GM23248 (cell line): Measurements from ENCODE around the gene SCRG1. TPM values are rescaled to one million over a fixed set of nuclear protein-coding genes. Genes with fewer than 3 reads are reported as not detected.

ENCODE experiments used
- DNase-seq: peaks from one replicate; pipeline ENCODE4 v3.0.0-alpha.2; 2015
- H2AFZ ChIP-seq: fragments of 200-600 bp; sonication (generic); 2 replicates; pipeline ENCODE4 v1.6.1; 2016; ENCODE audit warnings: antibody characterized with exemption
- H3F3A ChIP-seq: fragments of 200-600 bp; sonication (generic); 2 replicates; pipeline ENCODE4 v1.6.1; 2016; ENCODE audit warnings: mild to moderate bottlenecking, antibody characterized with exemption, mixed run types; ENCODE audit not compliant: insufficient read depth
- H3K27ac ChIP-seq: fragments of 200-600 bp; sonication (generic); 2 replicates; pipeline ENCODE4 v1.5.1; 2016; ENCODE audit warnings: mild to moderate bottlenecking
- H3K27me3 ChIP-seq: fragments of 200-600 bp; sonication (generic); replicated peaks from 2 replicates; pipeline ENCODE4 v1.6.1; 2016; ENCODE audit warnings: mild to moderate bottlenecking; ENCODE audit not compliant: insufficient read depth
- H3K36me3 ChIP-seq: fragments of 200-600 bp; sonication (generic); 2 replicates; pipeline ENCODE4 v1.6.1; 2016; ENCODE audit warnings: low read depth, mild to moderate bottlenecking
- H3K4me1 ChIP-seq: fragments of 200-600 bp; sonication (generic); 2 replicates; pipeline ENCODE4 v1.6.1; 2016; ENCODE audit warnings: mild to moderate bottlenecking; ENCODE audit not compliant: insufficient read depth
- H3K4me2 ChIP-seq: fragments of 200-600 bp; sonication (generic); one replicate; pipeline ENCODE4 v1.6.1; 2016; ENCODE audit warnings: mild to moderate bottlenecking; ENCODE audit not compliant: unreplicated experiment
- H3K4me3 ChIP-seq: fragments of 200-600 bp; sonication (generic); 2 replicates; pipeline ENCODE4 v1.5.1; 2016; ENCODE audit warnings: mild to moderate bottlenecking
- H3K79me2 ChIP-seq: fragments of 200-600 bp; sonication (generic); 2 replicates; pipeline ENCODE4 v1.6.1; 2016; ENCODE audit warnings: mild to moderate bottlenecking; ENCODE audit not compliant: insufficient read depth
- H3K9ac ChIP-seq: fragments of 200-600 bp; sonication (generic); 2 replicates; pipeline ENCODE4 v1.6.1; 2016; ENCODE audit warnings: mild to moderate bottlenecking
- H3K9me2 ChIP-seq: fragments of 200-600 bp; sonication (generic); 2 replicates; pipeline ENCODE4 v1.6.1; 2016; ENCODE audit warnings: mixed run types, mild to moderate bottlenecking, moderate library complexity; ENCODE audit not compliant: insufficient read depth
- H3K9me3 ChIP-seq: fragments of 200-600 bp; sonication (generic); one replicate; pipeline ENCODE4 v1.6.1; 2017; ENCODE audit warnings: low read depth
- H4K20me1 ChIP-seq: fragments of 200-600 bp; sonication (generic); 2 replicates; pipeline ENCODE4 v1.6.0; 2016; ENCODE audit not compliant: insufficient read depth
- EZH2 ChIP-seq: fragments of 200-600 bp; sonication (generic); IDR thresholded peaks from 2 replicates; pipeline ENCODE4 v1.6.1; 2018; ENCODE audit warnings: antibody characterized with exemption, mild to moderate bottlenecking; ENCODE audit not compliant: insufficient read depth, poor library complexity, severe bottlenecking
- EZH2phosphoT487 ChIP-seq: fragments of 200-600 bp; sonication (generic); IDR thresholded peaks from 2 replicates; pipeline ENCODE4 v1.6.1; 2018; ENCODE audit warnings: antibody characterized with exemption, moderate library complexity, mild to moderate bottlenecking, low read depth; ENCODE audit not compliant: insufficient read depth
- WGBS, 2 experiments: methylation state at CpG; one replicate each; pipeline ENCODE4 v1.1.6; 2015 to 2017; ENCODE audit warnings: low lambda C conversion rate in 2 of 2, low coverage in 1 of 2; ENCODE audit errors: missing lambda C conversion rate in 2 of 2; 5-methylcytosine and 5-hydroxymethylcytosine counted together
- in situ Hi-C: fragments of 300-500 bp; cut with MboI; formaldehyde crosslinking; loops from 2 replicates; pipeline ENCODE4 v1.15.0; 2020
- polyA plus RNA-seq: library from polyadenylated mRNA; unstranded; fragments of >200 nt; fragmentation: Nextera tagmentation; extraction: Ambion mirVana; gene quantifications from 2 replicates; pipeline ENCODE4 v1.2.1, GENCODE V29; 2016
- total RNA-seq: library from RNA; depleted of rRNA; stranded (reverse); fragments of >200 nt; shearing (Covaris generic); gene quantifications from 2 replicates; pipeline ENCODE4 v1.2.3, GENCODE V29; 2014

Gene SCRG1
- total and polyA plus RNA-seq, 2 experiments from 2014 or later, result under 0.01 to 0.43 TPM

DNA sequence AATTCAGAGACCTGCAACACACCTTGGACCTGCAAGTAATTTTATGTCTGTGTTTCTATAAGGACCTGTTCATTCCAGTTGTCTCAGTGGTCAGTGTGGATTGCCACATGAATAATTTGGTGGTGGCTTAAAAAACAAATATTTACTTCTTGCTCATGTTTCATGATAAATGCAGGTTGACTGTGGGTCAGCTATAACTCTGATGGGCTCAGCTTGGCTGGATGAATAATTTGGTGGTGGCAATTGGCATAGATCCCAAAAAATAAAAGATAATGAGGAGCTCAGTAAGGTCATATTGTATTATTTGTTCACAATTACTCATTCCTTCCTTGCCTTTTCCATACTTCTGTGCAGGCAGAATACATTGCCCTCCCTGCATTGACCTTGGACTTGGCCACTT lies 18.9 kb upstream of the SCRG1 start:
- Histone ChIP-seq H3K27ac (no peak overlapping the region), H3K9me2 (no peaks in the 10 kb centered on the region), H3K79me2 (no peaks in the 10 kb centered on the region), H3F3A (no peaks in the 10 kb centered on the region), H4K20me1 (no peaks in the 10 kb centered on the region), H2AFZ (no peak overlapping the region), H3K4me2 (no peak overlapping the region), H3K9me3 (no peaks in the 10 kb centered on the region), H3K27me3 (no peaks in the 10 kb centered on the region), H3K9ac (no peak overlapping the region), H3K4me1 (no peaks in the 10 kb centered on the region), H3K4me3 (no peak overlapping the region), H3K36me3 (no peaks in the 10 kb centered on the region)
- no peak for DNase-seq
- in situ Hi-C loops, result loop anchor here (25.0 kb wide), 1 partner anchor 406 kb away; no protein-coding TSS in a partner anchor
- no peak for TF ChIP-seq EZH2phosphoT487
- TF ChIP-seq EZH2, result no peak

DNA sequence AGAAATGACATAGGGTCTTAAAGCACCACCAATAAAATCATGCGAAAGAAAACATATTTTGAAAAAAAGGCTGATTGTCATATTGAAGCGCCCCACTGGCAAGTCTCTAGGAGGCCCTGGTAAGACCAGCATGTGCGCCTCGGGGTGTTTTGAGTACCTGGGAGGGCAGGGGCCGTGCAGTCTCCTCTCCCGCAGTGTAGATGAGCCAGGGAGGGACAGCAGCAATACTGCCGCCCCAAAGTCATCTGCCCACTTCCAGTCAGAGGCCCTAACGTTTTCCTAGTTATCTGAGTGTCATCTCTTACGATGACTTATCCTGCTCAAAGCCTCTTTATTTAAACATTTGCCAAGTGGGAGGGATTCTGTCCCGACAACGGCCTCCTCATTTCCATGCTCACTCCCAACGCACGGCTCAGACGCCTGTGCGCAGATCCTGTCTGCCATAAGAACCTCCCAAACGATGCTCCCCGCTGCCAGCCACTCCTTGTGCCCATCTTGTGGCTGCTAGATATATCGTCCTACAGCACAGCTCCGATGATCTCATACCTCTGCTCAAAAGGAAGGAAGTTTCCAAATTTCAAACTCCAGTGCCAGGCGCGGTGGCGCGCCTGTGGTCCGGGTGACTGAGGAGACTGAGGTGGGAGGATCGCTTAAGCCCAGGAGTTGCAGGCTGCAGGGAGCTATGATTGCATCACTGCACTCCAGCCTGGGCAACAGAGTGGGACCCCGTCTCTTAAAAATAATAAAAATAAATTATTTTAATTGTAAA lies 17.2 kb upstream of the SCRG1 start:
- no peak for TF ChIP-seq EZH2
- no peaks in the 10 kb centered on the region for H3K27me3 ChIP-seq
- H4K20me1 ChIP-seq, result no peaks in the 10 kb centered on the region
- no peak overlapping the region for H3K4me3 ChIP-seq
- no peak overlapping the region for H3K27ac ChIP-seq
- no peaks in the 10 kb centered on the region for H3K79me2 ChIP-seq
- H3K4me1 ChIP-seq, result no peaks in the 10 kb centered on the region
- WGBS, 2 experiments, result 93 to 95% methylated on average over 26 of the region's 26 CpGs
- H3K9ac ChIP-seq, result no peak overlapping the region
- in situ Hi-C loops, result loop anchor here (25.0 kb wide), 1 partner anchor 404 kb away; no protein-coding TSS in a partner anchor
- no peaks in the 10 kb centered on the region for H3K36me3 ChIP-seq
- H3K9me3 ChIP-seq, result no peaks in the 10 kb centered on the region
- DNase-seq, result no peak
- no peaks in the 10 kb centered on the region for H3F3A ChIP-seq
- H2AFZ ChIP-seq, result no peak overlapping the region
- no peak overlapping the region for H3K4me2 ChIP-seq
- no peaks in the 10 kb centered on the region for H3K9me2 ChIP-seq

DNA sequence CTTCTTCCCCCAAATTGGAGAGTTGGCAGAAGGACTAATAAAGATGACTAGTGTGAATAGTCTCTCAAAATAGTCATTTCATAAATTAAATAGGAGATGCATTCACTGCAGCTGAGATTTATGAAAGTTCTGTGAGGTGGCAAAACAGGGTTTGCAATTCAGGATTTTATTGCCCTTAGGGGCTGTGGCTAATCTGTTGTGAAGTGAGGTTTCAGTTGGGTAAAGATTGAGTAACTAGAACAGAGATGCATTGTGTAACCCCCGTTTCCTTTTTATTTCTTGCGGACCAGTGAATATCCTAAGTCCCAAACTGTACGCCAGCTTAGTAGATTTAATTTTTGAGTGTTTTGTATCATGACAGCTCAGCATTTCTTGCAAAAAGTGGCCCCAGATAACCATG lies 16.2 kb upstream of the SCRG1 start:
- TF ChIP-seq EZH2, result no peak
- no peak for TF ChIP-seq EZH2phosphoT487
- Histone ChIP-seq H2AFZ (no peak overlapping the region), H4K20me1 (no peaks in the 10 kb centered on the region), H3K4me1 (no peaks in the 10 kb centered on the region), H3K27ac (no peak overlapping the region), H3K27me3 (no peaks in the 10 kb centered on the region), H3K9ac (no peak overlapping the region), H3K79me2 (no peaks in the 10 kb centered on the region), H3K9me3 (no peaks in the 10 kb centered on the region), H3F3A (no peaks in the 10 kb centered on the region), H3K36me3 (no peaks in the 10 kb centered on the region), H3K9me2 (no peaks in the 10 kb centered on the region), H3K4me3 (no peak overlapping the region), H3K4me2 (no peak overlapping the region)
- in situ Hi-C loops, result loop anchor here (25.0 kb wide), 1 partner anchor 403 kb away; no protein-coding TSS in a partner anchor
- 91 to 96% methylated on average over 3 of the region's 3 CpGs for WGBS, 2 experiments
- DNase-seq, result no peak

DNA sequence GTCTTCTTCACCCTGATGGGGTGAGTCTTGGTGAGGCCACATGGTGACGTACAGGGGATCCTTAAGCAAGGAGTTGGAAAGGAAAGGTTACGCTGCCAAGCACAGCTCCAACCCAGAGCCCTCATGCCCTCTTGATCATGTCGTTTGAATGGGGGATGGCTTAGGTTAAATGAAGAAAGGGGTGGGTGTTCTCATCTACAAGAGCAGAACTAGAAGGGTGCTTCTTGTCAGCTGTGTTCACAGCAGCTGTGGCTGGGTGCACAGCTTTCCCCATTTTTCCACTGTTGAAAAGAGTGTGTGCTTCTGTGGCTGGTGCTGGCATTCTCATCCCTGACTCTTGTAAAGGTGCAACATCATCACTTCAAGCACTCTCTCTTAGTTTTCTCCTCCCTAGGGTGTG lies 15.5 kb upstream of the SCRG1 start:
- H3K4me3 ChIP-seq, result no peak overlapping the region
- WGBS, 2 experiments, result 67 to 70% methylated on average over 3 of the region's 3 CpGs
- H3K27ac ChIP-seq, result no peak overlapping the region
- no peak overlapping the region for H2AFZ ChIP-seq
- H3K36me3 ChIP-seq, result no peaks in the 10 kb centered on the region
- in situ Hi-C loops, result loop anchor here (5.0 to 25.0 kb wide), 2 partner anchors 102 to 402 kb away; no protein-coding TSS in a partner anchor
- no peak overlapping the region for H3K4me2 ChIP-seq
- no peaks in the 10 kb centered on the region for H3K9me2 ChIP-seq
- TF ChIP-seq EZH2 (no peak), EZH2phosphoT487 (no peak)
- H4K20me1 ChIP-seq, result no peaks in the 10 kb centered on the region
- H3K9me3 ChIP-seq, result no peaks in the 10 kb centered on the region
- H3K4me1 ChIP-seq, result no peaks in the 10 kb centered on the region
- no peak for DNase-seq
- H3K9ac ChIP-seq, result no peak overlapping the region
- H3K79me2 ChIP-seq, result no peaks in the 10 kb centered on the region
- no peaks in the 10 kb centered on the region for H3F3A ChIP-seq
- H3K27me3 ChIP-seq, result no peaks in the 10 kb centered on the region
